Stomach (tissue), 9 donors: ENCODE results near the gene TTC32. TPM values are rescaled to one million over a fixed set of nuclear protein-coding genes. Genes with fewer than 3 reads are reported as not detected.
"Not testable (repeated sequence)": the region's sequence is repeated elsewhere in the genome, so short reads cannot be mapped to it uniquely, and the experiment has no call there.

Experiments used
- DNase-seq, 2 donors: peaks; one replicate each; pipeline versions ENCODE4 v3.0.0 to v3.0.0-alpha.2; 2013 to 2019
- H3K27ac ChIP-seq, 5 donors: fragments of 200-600 bp in 4 of 5; sonication (generic) in 4 of 5; one replicate each; pipeline ENCODE4 v1.5.1; 2013 to 2019; ENCODE audit warnings: mild to moderate bottlenecking in 1 of 5, moderate library complexity in 1 of 5
- H3K27me3 ChIP-seq, 3 donors: fragments of 200-600 bp; sonication (generic); one replicate each; pipeline ENCODE4 v1.5.1; 2017 to 2019; ENCODE audit warnings: mixed run types in 1 of 3
- H3K36me3 ChIP-seq, 4 donors: fragments of 200-600 bp; sonication (generic); 1 replicate in 3 of 4; 2 replicates in 1 of 4; pipeline ENCODE4 v1.5.1; 2016 to 2019
- H3K4me1 ChIP-seq, 4 donors: fragments of 200-600 bp; sonication (generic); one replicate each; pipeline ENCODE4 v1.5.1; 2016 to 2019
- H3K4me3 ChIP-seq, 4 donors: fragments of 200-600 bp; sonication (generic) in 3 of 4; one replicate each; pipeline ENCODE4 v1.5.1; 2016 to 2019; ENCODE audit warnings: mild to moderate bottlenecking in 1 of 4
- H3K9me3 ChIP-seq, 4 donors: fragments of 200-600 bp; sonication (generic); one replicate each; pipeline ENCODE4 v1.5.1; 2016 to 2019
- CTCF ChIP-seq, 7 experiments: fragments of 450-650 bp in 4 of 7; fragments of 200-600 bp in 3 of 7; sonication (generic) in 3 of 7; IDR thresholded peaks; one replicate each; pipeline ENCODE4 v1.5.1; 2016 to 2019; ENCODE audit warnings: antibody characterized with exemption in 7 of 7, control low read depth in 2 of 7, mild to moderate bottlenecking in 1 of 7
- EP300 ChIP-seq: sonication (generic); formaldehyde crosslinking; IDR thresholded peaks from one replicate; pipeline ENCODE4 v1.6.1; 2017; ENCODE audit warnings: antibody characterized with exemption
- POLR2A ChIP-seq, 4 donors: fragments of 450-650 bp; IDR thresholded peaks; one replicate each; pipeline ENCODE4 v1.6.1; 2016; ENCODE audit warnings: antibody characterized with exemption in 4 of 4, control low read depth in 2 of 4, mild to moderate bottlenecking in 1 of 4, moderate library complexity in 1 of 4
- POLR2AphosphoS5 ChIP-seq, 3 donors: sonication (generic); formaldehyde crosslinking; IDR thresholded peaks; one replicate each; pipeline ENCODE4 v1.6.1; 2016; ENCODE audit warnings: antibody characterized with exemption in 3 of 3
- WGBS, 5 donors: extraction: QIAGEN DNeasy Blood & Tissue Kit in 3 of 5; methylation state at CpG; one replicate each; pipeline versions ENCODE4 v1.1.5 to v1.1.7; 2013 to 2018; 5-methylcytosine and 5-hydroxymethylcytosine counted together
- intact Hi-C: fragments of 100-400 bp; cut with DNase I; formaldehyde crosslinking; loops from one replicate; pipeline ENCODE4 v1.15.1; 2023; ENCODE audit warnings: low total_unique reads
- polyA plus RNA-seq, 3 donors: library from polyadenylated mRNA; stranded (reverse); fragments of 200-250 nt; gene quantifications; one replicate each; pipeline ENCODE4 v1.2.3, GENCODE V29; 2013
- total RNA-seq, 5 donors: library from RNA; depleted of rRNA; stranded (reverse); fragments of >200 nt; gene quantifications; one replicate each; pipeline versions ENCODE4 v1.1.0 to v1.2.3, GENCODE V29; 2014 to 2016
- donor health status: healthy with polysubstance abuse.
- donor health status: Bipolar disorder and iron deficiency.
- donor health status: healthy.

Gene TTC32
- total and polyA plus RNA-seq, 8 donors, result 4.1 to 35.4 (median 19.1) TPM; not detected in 1

- Histone ChIP-seq H3K4me3 (no peak overlapping the region), H3K9me3 (no peaks in the 10 kb centered on the region), H3K4me1 (no peaks in the 10 kb centered on the region), H3K36me3 (no peaks in the 10 kb centered on the region), H3K27me3 (no peaks in the 10 kb centered on the region), H3K27ac (no peak overlapping the region)
- no peak for TF ChIP-seq POLR2AphosphoS5 (IDR thresholded peaks at IDR 0.05)
- TF ChIP-seq POLR2A (IDR thresholded peaks at IDR 0.05), result no peak
- no peak for TF ChIP-seq EP300
- TF ChIP-seq CTCF (IDR thresholded peaks at IDR 0.05), result no peak
- DNase-seq, result no peak
- intact Hi-C loops, result no loop called here
- WGBS, 5 donors, result 58 to 91% (median 86%) methylated on average over 2 of the region's 2 CpGs
These were observed 20.4 kb downstream of the TTC32 start for GRCh38 chr2:19881221-19881907.

GRCh38 chr2:19880191-19880590 lies 21.6 kb downstream of the TTC32 start:
- DNase-seq, H3K4me3 ChIP-seq, H3K27ac ChIP-seq, intact Hi-C loops, H3K27me3 ChIP-seq, H3K36me3 ChIP-seq, H3K4me1 ChIP-seq, H3K9me3 ChIP-seq: not testable (repeated sequence)

GRCh38 chr2:19879120-19879519 lies 22.7 kb downstream of the TTC32 start:
- Histone ChIP-seq H3K9me3 (no peaks in the 10 kb centered on the region), H3K27ac (no peak overlapping the region), H3K27me3 (no peaks in the 10 kb centered on the region), H3K4me3 (no peak overlapping the region), H3K36me3 (no peaks in the 10 kb centered on the region), H3K4me1 (no peaks in the 10 kb centered on the region)
- 72 to 98% (median 81%) methylated on average over 3 of the region's 3 CpGs for WGBS, 5 donors
- no peak for TF ChIP-seq EP300
- TF ChIP-seq POLR2AphosphoS5 (IDR thresholded peaks at IDR 0.05), result no peak
- TF ChIP-seq POLR2A (IDR thresholded peaks at IDR 0.05), result no peak
- no peak for TF ChIP-seq CTCF (IDR thresholded peaks at IDR 0.05)
- DNase-seq, result no peak
- intact Hi-C loops, result no loop called here

- intact Hi-C loops, result no loop called here
- no peak for DNase-seq
These were observed 23.3 kb downstream of the TTC32 start for GRCh38 chr2:19878268-19879046.

More at GRCh38 chr2:19878268-19879046, 23.3 kb downstream of the TTC32 start:
- no peaks in the 10 kb centered on the region for H3K36me3 ChIP-seq
- no peak overlapping the region for H3K4me3 ChIP-seq
- no peak for TF ChIP-seq POLR2AphosphoS5 (IDR thresholded peaks at IDR 0.05)
- TF ChIP-seq CTCF (IDR thresholded peaks at IDR 0.05), result no peak
- no peak for TF ChIP-seq POLR2A (IDR thresholded peaks at IDR 0.05)
- no peak for TF ChIP-seq EP300
- H3K27me3 ChIP-seq, result no peaks in the 10 kb centered on the region
- H3K9me3 ChIP-seq, result no peaks in the 10 kb centered on the region
- WGBS, 5 donors, result 88 to 98% (median 98%) methylated on average over 8 to 12 of the region's 12 CpGs
- no peaks in the 10 kb centered on the region for H3K4me1 ChIP-seq
- no peak overlapping the region for H3K27ac ChIP-seq
